ENCODE results near the gene ANAPC10. TPM values are rescaled to one million over a fixed set of nuclear protein-coding genes. Genes with fewer than 3 reads are reported as not detected.

Gene ANAPC10
- polyA plus RNA-seq, 1 experiment = 25.0 TPM

GRCh38 chr4:145130130-145130529 lies 32.1 kb upstream of the ANAPC10 start:
- no peaks in the 10 kb centered on the region for H3K27me3 ChIP-seq (ENCODE audit: control insufficient read depth, insufficient read depth, low read length)
- H3K27ac ChIP-seq (ENCODE audit: low read depth, low read length) = no peak overlapping the region
- TF ChIP-seq, protein P1, sequence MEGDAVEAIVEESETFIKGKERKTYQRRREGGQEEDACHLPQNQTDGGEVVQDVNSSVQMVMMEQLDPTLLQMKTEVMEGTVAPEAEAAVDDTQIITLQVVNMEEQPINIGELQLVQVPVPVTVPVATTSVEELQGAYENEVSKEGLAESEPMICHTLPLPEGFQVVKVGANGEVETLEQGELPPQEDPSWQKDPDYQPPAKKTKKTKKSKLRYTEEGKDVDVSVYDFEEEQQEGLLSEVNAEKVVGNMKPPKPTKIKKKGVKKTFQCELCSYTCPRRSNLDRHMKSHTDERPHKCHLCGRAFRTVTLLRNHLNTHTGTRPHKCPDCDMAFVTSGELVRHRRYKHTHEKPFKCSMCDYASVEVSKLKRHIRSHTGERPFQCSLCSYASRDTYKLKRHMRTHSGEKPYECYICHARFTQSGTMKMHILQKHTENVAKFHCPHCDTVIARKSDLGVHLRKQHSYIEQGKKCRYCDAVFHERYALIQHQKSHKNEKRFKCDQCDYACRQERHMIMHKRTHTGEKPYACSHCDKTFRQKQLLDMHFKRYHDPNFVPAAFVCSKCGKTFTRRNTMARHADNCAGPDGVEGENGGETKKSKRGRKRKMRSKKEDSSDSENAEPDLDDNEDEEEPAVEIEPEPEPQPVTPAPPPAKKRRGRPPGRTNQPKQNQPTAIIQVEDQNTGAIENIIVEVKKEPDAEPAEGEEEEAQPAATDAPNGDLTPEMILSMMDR (IDR thresholded peaks at IDR 0.05; ENCODE audit: low read depth, low read length) = no peak
- ChIA-PET POLR2A (no interaction called here), CTCF (interaction anchor here (0.7 to 1.0 kb wide), 2 partner anchors 480 to 956 kb away, joined by 3 read pairs; no protein-coding TSS in a partner anchor)
- no peak for DNase-seq (ENCODE audit: low read depth, low spot score)
- H3K4me3 ChIP-seq (ENCODE audit: low read depth, low read length) = no peak overlapping the region
- no peaks in the 10 kb centered on the region for H3K9me3 ChIP-seq (ENCODE audit: control insufficient read depth, insufficient read depth, low read length)

- ChIA-PET POLR2A (no interaction called here), CTCF (interaction anchor here (1.7 kb wide), 1 partner anchor 9 kb away, joined by 5 read pairs; no protein-coding TSS in a partner anchor)
- H3K27me3 ChIP-seq (ENCODE audit: control insufficient read depth, insufficient read depth, low read length) = no peaks in the 10 kb centered on the region
- TF ChIP-seq, protein P1 (IDR thresholded peaks at IDR 0.05; ENCODE audit: low read depth, low read length) = no peak
- DNase-seq (ENCODE audit: low read depth, low spot score) = no peak
- no peaks in the 10 kb centered on the region for H3K9me3 ChIP-seq (ENCODE audit: control insufficient read depth, insufficient read depth, low read length)
- no peak overlapping the region for H3K4me3 ChIP-seq (ENCODE audit: low read depth, low read length)
- H3K27ac ChIP-seq (ENCODE audit: low read depth, low read length) = no peak overlapping the region
Measured at GRCh38 chr4:145125396-145125795, 27.4 kb upstream of the ANAPC10 start.

GRCh38 chr4:145108128-145108527 lies 10.1 kb upstream of the ANAPC10 start:
- Histone ChIP-seq H3K27ac (ENCODE audit: low read depth, low read length) (no peak overlapping the region), H3K4me3 (ENCODE audit: low read depth, low read length) (no peak overlapping the region), H3K9me3 (ENCODE audit: control insufficient read depth, insufficient read depth, low read length) (no peaks in the 10 kb centered on the region), H3K27me3 (ENCODE audit: control insufficient read depth, insufficient read depth, low read length) (no peaks in the 10 kb centered on the region)
- TF ChIP-seq, protein P1 (IDR thresholded peaks at IDR 0.05; ENCODE audit: low read depth, low read length) = no peak
- no peak for DNase-seq (ENCODE audit: low read depth, low spot score)
- ChIA-PET CTCF (no interaction called here), POLR2A (interaction anchor here (1.1 kb wide), 1 partner anchor 10 kb away, joined by 3 read pairs; the partner anchor contains the start of genes ABCE1 and ANAPC10)

DNA sequence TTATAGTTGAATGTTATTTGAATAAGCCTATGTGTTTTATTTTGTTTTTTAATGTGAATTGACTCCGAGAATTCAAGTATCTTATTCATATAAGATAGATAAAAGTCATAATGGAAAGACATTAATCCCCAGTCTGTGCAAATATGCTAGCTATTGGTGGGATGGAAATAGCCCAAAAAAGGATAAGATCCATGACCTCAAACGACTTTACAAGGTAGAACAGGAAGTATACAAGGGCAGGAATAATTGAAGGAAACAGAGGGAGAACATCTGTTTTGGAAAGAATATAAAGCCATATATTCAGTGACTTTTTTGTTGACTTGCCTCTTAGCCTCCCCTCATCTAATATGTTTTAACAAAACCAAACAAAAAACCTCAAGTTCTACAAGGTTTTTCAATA lies 9.1 kb upstream of the ANAPC10 start:
- TF ChIP-seq, protein P1 (IDR thresholded peaks at IDR 0.05; ENCODE audit: low read depth, low read length) = no peak
- CTCF ChIA-PET = no interaction called here

DNA sequence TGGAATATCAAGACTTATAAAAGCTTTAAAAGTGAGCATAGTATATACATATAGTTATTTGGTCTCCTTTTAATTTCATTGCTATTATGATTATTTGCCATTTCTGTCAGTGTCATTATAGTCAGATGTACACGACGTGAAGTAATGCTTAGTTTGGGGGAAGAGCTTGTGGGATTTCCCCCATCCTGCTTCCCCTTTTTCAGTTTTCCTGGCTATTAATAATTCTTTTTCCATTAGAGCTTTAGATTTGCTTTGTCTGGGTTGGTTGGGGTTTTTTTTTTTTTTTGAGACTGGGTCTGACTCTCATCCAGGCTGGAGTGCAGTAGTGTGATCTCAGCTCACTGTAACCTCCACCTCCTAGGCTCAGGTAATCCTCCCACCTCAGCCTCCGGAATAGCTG lies 5.5 kb upstream of the ANAPC10 start:
- CTCF ChIA-PET = interaction anchor here (0.9 kb wide), 1 partner anchor 514 kb away, joined by 3 read pairs; no protein-coding TSS in a partner anchor
- POLR2A ChIA-PET = no interaction called here
- Histone ChIP-seq H3K27ac (ENCODE audit: low read depth, low read length) (no peak overlapping the region), H3K9me3 (ENCODE audit: control insufficient read depth, insufficient read depth, low read length) (no peaks in the 10 kb centered on the region), H3K4me3 (ENCODE audit: low read depth, low read length) (no peak overlapping the region), H3K27me3 (ENCODE audit: control insufficient read depth, insufficient read depth, low read length) (no peaks in the 10 kb centered on the region)
- DNase-seq (ENCODE audit: low read depth, low spot score) = no peak
- TF ChIP-seq, protein P1 (IDR thresholded peaks at IDR 0.05; ENCODE audit: low read depth, low read length) = no peak

More for the DNA sequence above, 9.1 kb upstream of the ANAPC10 start:
- Histone ChIP-seq H3K9me3 (ENCODE audit: control insufficient read depth, insufficient read depth, low read length) (no peaks in the 10 kb centered on the region), H3K27ac (ENCODE audit: low read depth, low read length) (no peak overlapping the region), H3K4me3 (ENCODE audit: low read depth, low read length) (no peak overlapping the region), H3K27me3 (ENCODE audit: control insufficient read depth, insufficient read depth, low read length) (no peaks in the 10 kb centered on the region)
- DNase-seq (ENCODE audit: low read depth, low spot score) = no peak
- POLR2A ChIA-PET = no interaction called here
